Retinal pigment epithelial cell (primary cell): Measurements from ENCODE around the gene CCDC183.
A peak's percentile ranks its signal among the peaks of the same experiment; 100 is the strongest.

Source experiments
- DNase-seq: peaks from one replicate; pipeline ENCODE4 v3.0.0-alpha.2; 2010; ENCODE audit warnings: low read depth
- H3K4me3 ChIP-seq: 2 replicates; pipeline ENCODE4 v1.5.1; 2011; ENCODE audit warnings: mild to moderate bottlenecking, low read length, control low read depth, moderate library complexity
- TF ChIP-seq, protein P1 (sequence below): conservative IDR thresholded peaks from 2 replicates; pipeline ENCODE4 v1.5.1; 2011; ENCODE audit warnings: low read depth, low read length, control low read depth, inconsistent platforms

Gene CCDC183

DNA sequence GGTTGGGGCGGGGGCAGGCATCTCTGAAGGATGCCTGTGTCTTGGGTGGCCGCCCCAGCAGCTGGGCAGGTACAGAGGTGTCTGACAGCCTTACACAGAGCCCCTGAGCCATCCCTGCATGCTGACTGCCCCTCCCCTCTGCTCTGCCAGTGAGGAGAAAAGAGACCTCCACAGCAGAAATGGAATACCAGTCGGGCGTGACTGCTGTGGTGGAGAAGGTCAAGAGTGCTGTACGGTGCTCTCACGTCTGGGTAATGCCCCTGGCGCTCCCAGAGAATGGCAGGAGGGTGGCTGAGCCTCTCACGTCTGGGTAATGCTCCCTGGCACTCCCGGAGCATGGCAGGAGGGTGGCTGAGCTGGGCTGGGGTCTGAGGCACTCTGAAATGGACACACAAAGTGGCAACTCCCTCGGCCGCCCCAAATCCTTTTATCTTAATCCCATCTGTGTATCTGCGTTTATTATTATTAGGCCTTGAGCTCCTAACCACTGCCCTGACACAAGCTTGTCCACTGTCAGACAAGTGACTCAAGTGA is 9.1 kb downstream of the CCDC183 start:
- no peak overlapping the region for H3K4me3 ChIP-seq
- TF ChIP-seq, protein P1, sequence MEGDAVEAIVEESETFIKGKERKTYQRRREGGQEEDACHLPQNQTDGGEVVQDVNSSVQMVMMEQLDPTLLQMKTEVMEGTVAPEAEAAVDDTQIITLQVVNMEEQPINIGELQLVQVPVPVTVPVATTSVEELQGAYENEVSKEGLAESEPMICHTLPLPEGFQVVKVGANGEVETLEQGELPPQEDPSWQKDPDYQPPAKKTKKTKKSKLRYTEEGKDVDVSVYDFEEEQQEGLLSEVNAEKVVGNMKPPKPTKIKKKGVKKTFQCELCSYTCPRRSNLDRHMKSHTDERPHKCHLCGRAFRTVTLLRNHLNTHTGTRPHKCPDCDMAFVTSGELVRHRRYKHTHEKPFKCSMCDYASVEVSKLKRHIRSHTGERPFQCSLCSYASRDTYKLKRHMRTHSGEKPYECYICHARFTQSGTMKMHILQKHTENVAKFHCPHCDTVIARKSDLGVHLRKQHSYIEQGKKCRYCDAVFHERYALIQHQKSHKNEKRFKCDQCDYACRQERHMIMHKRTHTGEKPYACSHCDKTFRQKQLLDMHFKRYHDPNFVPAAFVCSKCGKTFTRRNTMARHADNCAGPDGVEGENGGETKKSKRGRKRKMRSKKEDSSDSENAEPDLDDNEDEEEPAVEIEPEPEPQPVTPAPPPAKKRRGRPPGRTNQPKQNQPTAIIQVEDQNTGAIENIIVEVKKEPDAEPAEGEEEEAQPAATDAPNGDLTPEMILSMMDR = no peak
- no peak for DNase-seq

DNA sequence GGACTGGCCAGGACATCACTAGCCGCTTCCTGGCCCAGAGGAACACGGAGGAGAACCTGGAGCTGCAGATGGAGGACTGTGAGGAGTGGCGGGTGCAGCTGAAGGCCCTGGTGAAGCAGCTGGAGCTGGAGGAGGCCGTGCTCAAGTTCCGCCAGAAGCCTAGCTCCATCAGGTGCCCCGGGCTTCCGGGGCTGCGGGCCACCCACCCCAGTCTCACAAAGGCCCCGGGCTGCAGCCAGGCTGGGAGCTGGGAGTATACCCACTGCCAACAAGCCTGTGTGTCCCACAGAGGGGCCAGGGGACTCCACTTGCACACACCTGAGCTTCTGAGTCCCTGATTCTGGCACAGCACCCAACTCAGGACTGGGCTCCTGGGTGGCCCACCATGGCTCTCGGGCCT is 9.9 kb downstream of the CCDC183 start:
- DNase-seq = no peak
- H3K4me3 ChIP-seq = no peak overlapping the region
- TF ChIP-seq, protein P1 = no peak

DNA sequence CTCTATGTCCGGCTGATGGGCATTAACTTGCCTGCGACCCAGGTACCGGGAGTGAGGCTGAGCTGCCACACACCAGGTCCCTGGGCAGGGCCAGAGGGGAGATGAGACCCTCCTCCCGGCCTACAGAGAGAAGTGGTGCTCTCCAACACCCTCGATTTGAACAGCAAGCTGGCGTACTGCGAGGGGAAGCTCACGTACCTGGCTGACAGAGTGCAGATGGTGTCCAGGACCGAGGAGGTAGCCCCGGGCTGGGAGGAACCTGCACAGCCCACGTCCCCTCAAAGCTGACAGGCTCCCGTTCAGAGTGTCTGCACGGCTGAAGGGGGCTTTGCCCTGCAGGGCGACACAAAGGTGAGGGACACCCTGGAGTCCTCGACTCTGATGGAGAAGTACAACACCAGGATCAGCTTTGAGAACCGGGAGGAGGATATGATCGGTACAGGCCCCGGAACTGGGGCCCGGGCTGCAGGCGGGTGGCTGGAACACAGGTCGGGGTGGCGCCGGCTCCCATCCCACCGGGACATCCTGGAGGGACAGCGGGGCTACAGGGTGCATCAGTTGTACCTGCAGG is 10.6 kb downstream of the CCDC183 start:
- no peak for DNase-seq
- H3K4me3 ChIP-seq = peak overlapping the region; percentile 64
- TF ChIP-seq, protein P1 = no peak

DNA sequence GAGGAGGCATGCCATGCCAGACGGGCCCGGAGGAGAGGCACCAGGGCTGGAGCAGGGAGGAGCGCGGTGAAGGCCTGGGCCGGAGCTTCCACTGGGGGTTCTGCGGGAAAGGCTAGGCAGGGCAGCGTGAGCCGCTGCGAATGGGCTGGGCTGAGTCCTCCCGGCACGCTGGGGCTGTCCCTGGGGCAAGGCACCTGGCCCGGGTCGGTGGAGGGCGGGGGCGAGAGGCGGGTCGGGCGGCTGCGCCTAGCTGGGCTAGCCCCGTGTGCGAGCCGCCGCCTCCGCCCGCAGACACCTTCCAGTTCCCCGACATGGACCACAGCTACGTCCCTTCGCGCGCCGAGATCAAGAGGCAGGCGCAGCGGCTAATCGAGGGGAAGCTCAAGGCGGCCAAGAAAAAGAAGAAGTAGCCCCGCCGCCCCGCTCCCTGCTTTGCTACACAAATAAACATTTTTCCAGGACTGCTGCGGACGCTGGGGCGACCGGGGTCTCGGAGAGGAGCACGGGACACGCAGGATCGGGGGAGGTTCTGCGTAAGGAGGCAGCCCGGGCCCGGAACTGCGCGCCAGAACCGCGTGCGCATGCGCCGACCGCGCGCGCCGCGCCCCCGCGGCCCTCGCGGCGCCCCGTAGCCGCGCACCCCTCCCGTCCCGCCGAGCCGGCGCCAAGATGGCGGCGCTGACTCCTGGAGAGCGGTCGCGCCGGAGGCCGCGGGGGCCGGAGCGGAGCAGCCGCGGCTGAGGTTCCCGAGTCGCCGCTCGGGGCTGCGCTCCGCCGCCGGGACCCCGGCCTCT is 11.3 kb downstream of the CCDC183 start, which contains the start of gene RABL6:
RABL6 (plus strand) TSS at position 668 of the 794 bp plus-strand sequence. CDS start 249 bp downstream, outside the sequence.
- TF ChIP-seq, protein P1 = no peak
- H3K4me3 ChIP-seq = peak within 1 kb of the TSS; percentile 80
- no peak for DNase-seq

DNA sequence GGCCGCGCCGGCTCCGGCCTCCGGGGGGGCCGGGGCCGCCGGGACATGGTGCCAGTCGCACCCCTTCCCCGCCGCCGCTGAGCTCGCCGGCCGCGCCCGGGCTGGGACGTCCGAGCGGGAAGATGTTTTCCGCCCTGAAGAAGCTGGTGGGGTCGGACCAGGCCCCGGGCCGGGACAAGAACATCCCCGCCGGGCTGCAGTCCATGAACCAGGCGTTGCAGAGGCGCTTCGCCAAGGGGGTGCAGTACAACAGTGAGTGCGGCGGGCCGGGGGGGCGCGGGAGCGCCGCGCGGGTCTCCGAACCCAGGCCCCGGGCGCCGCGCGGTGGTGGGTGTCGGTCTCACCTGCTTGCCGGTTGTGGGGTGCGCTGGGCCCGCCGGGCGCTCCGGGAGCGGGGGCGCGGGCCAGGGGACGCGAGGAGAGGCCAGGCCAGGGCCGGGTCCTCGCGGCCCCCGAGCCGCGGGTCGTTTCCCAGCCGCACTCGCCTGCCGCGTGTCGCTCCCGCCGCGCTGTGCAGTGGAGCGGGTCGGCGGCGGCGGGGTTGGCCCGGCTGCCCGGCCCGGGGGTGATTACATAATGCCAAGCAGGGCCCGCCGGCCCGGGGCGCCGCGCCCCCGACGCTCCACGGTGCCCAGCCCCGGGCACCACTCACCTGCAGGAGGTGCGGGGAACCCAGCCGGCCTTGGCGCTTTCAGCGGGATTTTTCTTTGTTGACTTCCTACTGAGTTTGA is 12.1 kb downstream of the CCDC183 start:
- no peak for DNase-seq

DNA sequence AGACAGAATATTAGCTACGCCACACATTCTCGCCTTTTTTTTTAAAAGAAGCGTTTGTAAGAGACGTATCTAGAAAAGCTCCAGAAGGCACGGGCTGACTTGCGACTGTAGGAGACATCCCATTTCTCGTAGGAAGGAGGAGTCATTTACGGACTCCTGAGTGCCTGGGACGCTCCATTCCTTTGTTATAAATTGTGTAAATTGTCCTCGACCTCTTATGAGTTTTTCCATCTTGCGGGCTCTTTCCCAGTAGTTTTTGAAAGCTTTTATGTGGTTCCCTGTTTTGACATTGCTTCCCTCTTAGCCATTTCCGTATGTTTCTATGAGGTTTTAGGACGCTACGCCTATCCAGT is 12.6 kb downstream of the CCDC183 start:
- DNase-seq = no peak
- H3K4me3 ChIP-seq = peak overlapping the region; percentile 80
- TF ChIP-seq, protein P1 = no peak

More for the DNA sequence above, 12.1 kb downstream of the CCDC183 start:
- TF ChIP-seq, protein P1 = no peak
- peak overlapping the region; percentile 80 for H3K4me3 ChIP-seq
